Measurements from ENCODE around the gene ADRB1.

The ADRB1 gene

GRCh38 chr10:114064151-114065048 lies 20.7 kb downstream of the ADRB1 start:
- Histone ChIP-seq H3K9ac (ENCODE audit: low read length) (no peak overlapping the region), H3K9me3 (ENCODE audit: control insufficient read depth, low read length) (no peaks in the 10 kb centered on the region), H3K4me1 (ENCODE audit: control insufficient read depth, insufficient read depth, low read length) (peaks cover 6% of the 10 kb centered on the region), H3K27me3 (ENCODE audit: control insufficient read depth, insufficient read depth, low read length) (no peaks in the 10 kb centered on the region), H3K36me3 (ENCODE audit: control insufficient read depth, insufficient read depth, low read length) (no peaks in the 10 kb centered on the region), H3K4me3 (ENCODE audit: low read length) (no peak overlapping the region)

GRCh38 chr10:114065049-114065435 lies 21.4 kb downstream of the ADRB1 start:
- H3K9ac ChIP-seq (ENCODE audit: low read length) = no peak overlapping the region
- no peak overlapping the region for H3K4me3 ChIP-seq (ENCODE audit: low read length)
- no peaks in the 10 kb centered on the region for H3K27me3 ChIP-seq (ENCODE audit: control insufficient read depth, insufficient read depth, low read length)
- peaks cover 6% of the 10 kb centered on the region for H3K4me1 ChIP-seq (ENCODE audit: control insufficient read depth, insufficient read depth, low read length)
- H3K9me3 ChIP-seq (ENCODE audit: control insufficient read depth, low read length) = no peaks in the 10 kb centered on the region
- no peaks in the 10 kb centered on the region for H3K36me3 ChIP-seq (ENCODE audit: control insufficient read depth, insufficient read depth, low read length)

- peaks cover 6% of the 10 kb centered on the region for H3K4me1 ChIP-seq (ENCODE audit: control insufficient read depth, insufficient read depth, low read length)
- H3K36me3 ChIP-seq (ENCODE audit: control insufficient read depth, insufficient read depth, low read length) = no peaks in the 10 kb centered on the region
- H3K9ac ChIP-seq (ENCODE audit: low read length) = no peak overlapping the region
- no peaks in the 10 kb centered on the region for H3K27me3 ChIP-seq (ENCODE audit: control insufficient read depth, insufficient read depth, low read length)
- no peak overlapping the region for H3K4me3 ChIP-seq (ENCODE audit: low read length)
- H3K9me3 ChIP-seq (ENCODE audit: control insufficient read depth, low read length) = no peaks in the 10 kb centered on the region
Measured at GRCh38 chr10:114068054-114068707, 24.5 kb downstream of the ADRB1 start.

GRCh38 chr10:114070710-114071109 lies 27.0 kb downstream of the ADRB1 start:
- Histone ChIP-seq H3K4me1 (ENCODE audit: control insufficient read depth, insufficient read depth, low read length) (no peaks in the 10 kb centered on the region), H3K27me3 (ENCODE audit: control insufficient read depth, insufficient read depth, low read length) (no peaks in the 10 kb centered on the region), H3K36me3 (ENCODE audit: control insufficient read depth, insufficient read depth, low read length) (no peaks in the 10 kb centered on the region), H3K4me3 (ENCODE audit: low read length) (no peak overlapping the region), H3K9ac (ENCODE audit: low read length) (no peak overlapping the region), H3K9me3 (ENCODE audit: control insufficient read depth, low read length) (no peaks in the 10 kb centered on the region)

GRCh38 chr10:114071178-114071577 lies 27.5 kb downstream of the ADRB1 start:
- H3K4me3 ChIP-seq (ENCODE audit: low read length) = no peak overlapping the region
- H3K4me1 ChIP-seq (ENCODE audit: control insufficient read depth, insufficient read depth, low read length) = no peaks in the 10 kb centered on the region
- no peaks in the 10 kb centered on the region for H3K36me3 ChIP-seq (ENCODE audit: control insufficient read depth, insufficient read depth, low read length)

GRCh38 chr10:114073395-114074186 lies 29.9 kb downstream of the ADRB1 start:
- no peaks in the 10 kb centered on the region for H3K9me3 ChIP-seq (ENCODE audit: control insufficient read depth, low read length)
- no peaks in the 10 kb centered on the region for H3K27me3 ChIP-seq (ENCODE audit: control insufficient read depth, insufficient read depth, low read length)
- H3K36me3 ChIP-seq (ENCODE audit: control insufficient read depth, insufficient read depth, low read length) = no peaks in the 10 kb centered on the region
- no peak overlapping the region for H3K9ac ChIP-seq (ENCODE audit: low read length)
- H3K4me1 ChIP-seq (ENCODE audit: control insufficient read depth, insufficient read depth, low read length) = peaks cover 8% of the 10 kb centered on the region
- no peak overlapping the region for H3K4me3 ChIP-seq (ENCODE audit: low read length)

More at GRCh38 chr10:114071178-114071577, 27.5 kb downstream of the ADRB1 start:
- Histone ChIP-seq H3K27me3 (ENCODE audit: control insufficient read depth, insufficient read depth, low read length) (no peaks in the 10 kb centered on the region), H3K9ac (ENCODE audit: low read length) (no peak overlapping the region), H3K9me3 (ENCODE audit: control insufficient read depth, low read length) (no peaks in the 10 kb centered on the region)

- Histone ChIP-seq H3K4me3 (ENCODE audit: low read length) (no peak overlapping the region), H3K4me1 (ENCODE audit: control insufficient read depth, insufficient read depth, low read length) (peaks cover 16% of the 10 kb centered on the region), H3K9ac (ENCODE audit: low read length) (no peak overlapping the region), H3K9me3 (ENCODE audit: control insufficient read depth, low read length) (no peaks in the 10 kb centered on the region), H3K27me3 (ENCODE audit: control insufficient read depth, insufficient read depth, low read length) (no peaks in the 10 kb centered on the region), H3K36me3 (ENCODE audit: control insufficient read depth, insufficient read depth, low read length) (no peaks in the 10 kb centered on the region)
Measured at GRCh38 chr10:114075093-114075492, 31.4 kb downstream of the ADRB1 start.

- Histone ChIP-seq H3K4me1 (ENCODE audit: control insufficient read depth, insufficient read depth, low read length) (peaks cover 27% of the 10 kb centered on the region), H3K9me3 (ENCODE audit: control insufficient read depth, low read length) (no peaks in the 10 kb centered on the region), H3K4me3 (ENCODE audit: low read length) (no peak overlapping the region), H3K9ac (ENCODE audit: low read length) (no peak overlapping the region), H3K36me3 (ENCODE audit: control insufficient read depth, insufficient read depth, low read length) (no peaks in the 10 kb centered on the region), H3K27me3 (ENCODE audit: control insufficient read depth, insufficient read depth, low read length) (no peaks in the 10 kb centered on the region)
Measured at GRCh38 chr10:114077347-114077746, 33.7 kb downstream of the ADRB1 start.

- Histone ChIP-seq H3K9ac (ENCODE audit: low read length) (no peak overlapping the region), H3K36me3 (ENCODE audit: control insufficient read depth, insufficient read depth, low read length) (no peaks in the 10 kb centered on the region), H3K4me1 (ENCODE audit: control insufficient read depth, insufficient read depth, low read length) (peaks cover 32% of the 10 kb centered on the region), H3K4me3 (ENCODE audit: low read length) (no peak overlapping the region), H3K27me3 (ENCODE audit: control insufficient read depth, insufficient read depth, low read length) (no peaks in the 10 kb centered on the region), H3K9me3 (ENCODE audit: control insufficient read depth, low read length) (no peaks in the 10 kb centered on the region)
Measured at GRCh38 chr10:114077815-114078219, 34.2 kb downstream of the ADRB1 start.

GRCh38 chr10:114078346-114078745 lies 34.7 kb downstream of the ADRB1 start:
- Histone ChIP-seq H3K9ac (ENCODE audit: low read length) (no peak overlapping the region), H3K4me3 (ENCODE audit: low read length) (no peak overlapping the region), H3K9me3 (ENCODE audit: control insufficient read depth, low read length) (no peaks in the 10 kb centered on the region), H3K36me3 (ENCODE audit: control insufficient read depth, insufficient read depth, low read length) (no peaks in the 10 kb centered on the region), H3K27me3 (ENCODE audit: control insufficient read depth, insufficient read depth, low read length) (no peaks in the 10 kb centered on the region), H3K4me1 (ENCODE audit: control insufficient read depth, insufficient read depth, low read length) (peaks cover 37% of the 10 kb centered on the region)

- no peak overlapping the region for H3K9ac ChIP-seq (ENCODE audit: low read length)
- H3K4me1 ChIP-seq (ENCODE audit: control insufficient read depth, insufficient read depth, low read length) = peaks cover 39% of the 10 kb centered on the region
- no peaks in the 10 kb centered on the region for H3K9me3 ChIP-seq (ENCODE audit: control insufficient read depth, low read length)
- no peaks in the 10 kb centered on the region for H3K36me3 ChIP-seq (ENCODE audit: control insufficient read depth, insufficient read depth, low read length)
- H3K4me3 ChIP-seq (ENCODE audit: low read length) = no peak overlapping the region
- H3K27me3 ChIP-seq (ENCODE audit: control insufficient read depth, insufficient read depth, low read length) = no peaks in the 10 kb centered on the region
Measured at GRCh38 chr10:114079421-114079820, 35.8 kb downstream of the ADRB1 start.
